Left lung (tissue), 14 donors: ENCODE results near the gene TRIB2. TPM values are rescaled to one million over a fixed set of nuclear protein-coding genes. Genes with fewer than 3 reads are reported as not detected.

Experiments
- ATAC-seq: fragments of 200-7000 bp; cut with Tn5 transposase; one replicate; pipeline ENCODE4 v1.9.1; 2020; ENCODE audit warnings: moderate library complexity
- DNase-seq, 4 donors: peaks; one replicate each; pipeline ENCODE4 v3.0.0-alpha.2; 2013 to 2020
- H3K27ac ChIP-seq, 2 donors: fragments of 200-600 bp; sonication (generic) in 1 of 2; one replicate each; pipeline versions ENCODE4 v1.5.0 to v1.8.0; 2020 to 2021
- H3K27me3 ChIP-seq, 2 donors: fragments of 200-600 bp; sonication (generic) in 1 of 2; one replicate each; pipeline versions ENCODE4 v1.5.0 to v1.8.0; 2020 to 2021
- H3K36me3 ChIP-seq, 2 donors: fragments of 200-600 bp; sonication (generic) in 1 of 2; one replicate each; pipeline versions ENCODE4 v1.5.0 to v1.8.0; 2020 to 2021
- H3K4me1 ChIP-seq, 2 donors: fragments of 200-600 bp; one replicate each; pipeline ENCODE4 v1.8.0; 2021
- H3K4me3 ChIP-seq, 2 donors: fragments of 200-600 bp; sonication (generic) in 1 of 2; one replicate each; pipeline versions ENCODE4 v1.5.0 to v1.8.0; 2020 to 2021; ENCODE audit warnings: mild to moderate bottlenecking in 1 of 2
- H3K9me3 ChIP-seq, 2 donors: fragments of 200-600 bp; sonication (generic) in 1 of 2; one replicate each; pipeline versions ENCODE4 v1.5.0 to v1.8.0; 2020 to 2021
- CTCF ChIP-seq, 2 donors: fragments of 200-600 bp; sonication (generic) in 1 of 2; IDR thresholded peaks; one replicate each; pipeline versions ENCODE4 v1.5.0 to v1.8.0; 2021; ENCODE audit warnings: antibody characterized with exemption in 2 of 2
- intact Hi-C, 2 donors: fragments of 100-400 bp; cut with DNase I; formaldehyde crosslinking; loops; one replicate each; pipeline versions ENCODE4 v1.11.2 to v1.14.2; 2022
- long read RNA-seq, 12 donors: library from polyadenylated mRNA in 2 of 12; unstranded in 2 of 12; transcript quantifications; one replicate each; pipeline ENCODE4 v2.0.0 and lab custom pipeline, GENCODE V29; 2019 to 2026
- polyA plus RNA-seq, 6 donors: library from polyadenylated mRNA; unstranded; fragments of 120-200 nt; gene quantifications; one replicate each; pipeline ENCODE4 v1.2.1, GENCODE V29; 2013; ENCODE audit not compliant: insufficient read length in 6 of 6
- total RNA-seq, 2 donors: library from RNA; stranded (reverse); fragmentation: NEBNext Ultra II Directional; extraction: Animal tissue kit (Norgen Biotek cat#: 25700); gene quantifications; one replicate each; pipeline ENCODE4 v1.2.1, GENCODE V29; 2021
- donor health status: DM: no; HTN: yes; CAD: no.
- donor health status: DM: no; HTN: no; CAD: no.

The TRIB2 gene
- total RNA-seq (10 to 100 TPM; 36.4 to 39.7 TPM), polyA plus RNA-seq (10 to 100 TPM; 58.1 to 88.5 (median 79.4) TPM)
- long read RNA-seq, donor 1, full-length matches to known transcripts, result 37 of 37 reads
- long read RNA-seq, donor 1, partial matches to known transcripts, result 0 of 37 reads
- long read RNA-seq, donor 1, other reads (novel, unspliced or antisense), result 0 of 37 reads
- long read RNA-seq, donor 2, full-length matches to known transcripts, result 28 of 129 reads
- long read RNA-seq, donor 2, partial matches to known transcripts, result 101 of 129 reads
- long read RNA-seq, donor 2, other reads (novel, unspliced or antisense), result 0 of 129 reads
- long read RNA-seq, donor 3, full-length matches to known transcripts, result 13 of 13 reads
- long read RNA-seq, donor 3, partial matches to known transcripts, result 0 of 13 reads
- long read RNA-seq, donor 3, other reads (novel, unspliced or antisense), result 0 of 13 reads
- long read RNA-seq, donor 4, full-length matches to known transcripts, result 2 of 2 reads
- long read RNA-seq, donor 4, partial matches to known transcripts, result 0 of 2 reads
- long read RNA-seq, donor 4, other reads (novel, unspliced or antisense), result 0 of 2 reads
- long read RNA-seq, donor 5, full-length matches to known transcripts, result 16 of 21 reads
- long read RNA-seq, donor 5, partial matches to known transcripts, result 5 of 21 reads
- long read RNA-seq, donor 5, other reads (novel, unspliced or antisense), result 0 of 21 reads
- long read RNA-seq, donor 6, full-length matches to known transcripts, result 12 of 12 reads
- long read RNA-seq, donor 6, partial matches to known transcripts, result 0 of 12 reads
- long read RNA-seq, donor 6, other reads (novel, unspliced or antisense), result 0 of 12 reads
- long read RNA-seq, donor 7, full-length matches to known transcripts, result 7 of 7 reads
- long read RNA-seq, donor 7, partial matches to known transcripts, result 0 of 7 reads
- long read RNA-seq, donor 7, other reads (novel, unspliced or antisense), result 0 of 7 reads
- long read RNA-seq, donor 8, full-length matches to known transcripts, result 19 of 19 reads
- long read RNA-seq, donor 8, partial matches to known transcripts, result 0 of 19 reads
- long read RNA-seq, donor 8, other reads (novel, unspliced or antisense), result 0 of 19 reads
- long read RNA-seq, donor 9, result 0 reads
- long read RNA-seq, donor 10, result 0 reads
- long read RNA-seq, donor 11, full-length matches to known transcripts, result 53 of 431 reads
- long read RNA-seq, donor 11, partial matches to known transcripts, result 378 of 431 reads
- long read RNA-seq, donor 11, other reads (novel, unspliced or antisense), result 0 of 431 reads
- long read RNA-seq, donor 12, full-length matches to known transcripts, result 11 of 16 reads
- long read RNA-seq, donor 12, partial matches to known transcripts, result 5 of 16 reads
- long read RNA-seq, donor 12, other reads (novel, unspliced or antisense), result 0 of 16 reads

GRCh38 chr2:12716282-12717190, at the start of gene TRIB2:
TSS of gene TRIB2 (plus strand) at chr2:12716936. CDS start at chr2:12718308, 1,372 bp downstream.
- Histone ChIP-seq H3K27ac (peak within 1 kb of the TSS; percentile 89 to 91), H3K27me3 (peaks cover 0 to 54% of the 10 kb centered on the region in 2 donors), H3K9me3 (no peaks in the 10 kb centered on the region), H3K36me3 (no peaks in the 10 kb centered on the region), H3K4me1 (peaks cover 6 to 29% of the 10 kb centered on the region in 2 donors), H3K4me3 (peak within 1 kb of the TSS; percentile 59 to 83)
- intact Hi-C loops, result loop anchor here in 1 of 2 donors (5.0 kb wide), 1 partner anchor 549 kb away; no protein-coding TSS in a partner anchor
- DNase-seq, result peak; percentile 79 to 93 (median 88)
- TF ChIP-seq CTCF (IDR thresholded peaks at IDR 0.05), result no peak
- ATAC-seq, result peak; percentile 84

GRCh38 chr2:12669036-12669435, 47.7 kb upstream of the TRIB2 start:
- no peak for TF ChIP-seq CTCF (IDR thresholded peaks at IDR 0.05)
- Histone ChIP-seq H3K27me3 (no peaks in the 10 kb centered on the region), H3K9me3 (peaks cover 3 to 23% of the 10 kb centered on the region in 2 donors), H3K36me3 (no peaks in the 10 kb centered on the region), H3K4me1 (no peaks in the 10 kb centered on the region), H3K27ac (no peak overlapping the region), H3K4me3 (no peak overlapping the region)
- ATAC-seq (no peak), DNase-seq (no peak)
- intact Hi-C loops, result no loop called here

GRCh38 chr2:12672711-12673315, 43.9 kb upstream of the TRIB2 start:
- ATAC-seq (peak; percentile 28), DNase-seq (no peak)
- Histone ChIP-seq H3K27ac (no peak overlapping the region), H3K4me1 (no peaks in the 10 kb centered on the region), H3K4me3 (no peak overlapping the region), H3K27me3 (no peaks in the 10 kb centered on the region), H3K36me3 (no peaks in the 10 kb centered on the region), H3K9me3 (no peaks in the 10 kb centered on the region)
- no peak for TF ChIP-seq CTCF (IDR thresholded peaks at IDR 0.05)
- intact Hi-C loops, result no loop called here
